K562 (cell line): Measurements from ENCODE around the gene EAF1. TPM values are rescaled to one million over a fixed set of nuclear protein-coding genes. Genes with fewer than 3 reads are reported as not detected.
"Not testable (repeated sequence)": the region's sequence is repeated elsewhere in the genome, so short reads cannot be mapped to it uniquely, and the experiment has no call there.

Source experiments
- ATAC-seq: fragments of 200-7000 bp; cut with Tn5 transposase; 3 replicates; pipeline ENCODE4 v1.9.1; 2020; ENCODE audit warnings: moderate library complexity
- BruUV-seq: library from RNA; stranded (reverse); fragments of 400-500 nt; replicated peaks from 2 replicates; lab custom pipeline; 2021; lab: Mats Ljungman, UMichigan
- CTCF ChIA-PET: fragments of 300-600 bp; formaldehyde crosslinking; extraction: SDS; loops from one replicate; lab custom pipeline; 2021; ENCODE audit warnings: low intra/inter-chr PET ratio; lab: Yijun Ruan, JAX
- POLR2A ChIA-PET: fragments of 300-600, 350-650 bp; sonication (Branson Sonifier 250); formaldehyde crosslinking; extraction: SDS; loops from one replicate; lab custom pipeline; 2021; ENCODE audit warnings: antibody characterized with exemption, inconsistent platforms; lab: Yijun Ruan, JAX
- DNase-seq, 4 experiments: peaks; one replicate each; pipeline versions ENCODE4 v3.0.0 to v3.0.0-alpha.2; 2011 to 2018; ENCODE audit warnings: low spot score in 3 of 4, mixed read lengths in 3 of 4; ENCODE audit errors: extremely low read depth in 1 of 4
- FAIRE-seq: peaks from 2 replicates; lab custom pipeline; 2011; peaks lifted over from hg19 to GRCh38; lab: Jason Lieb, UNC
- H2AFZ ChIP-seq: 2 replicates; pipeline ENCODE4 v1.6.0; 2011; ENCODE audit warnings: low read depth, low read length, control low read depth, inconsistent platforms
- H3K27ac ChIP-seq: fragments of 200-600 bp; 3 replicates; pipeline ENCODE4 v1.8.0; 2011; ENCODE audit warnings: low read depth, mild to moderate bottlenecking, control low read depth, inconsistent platforms, low read length, moderate library complexity, mixed read lengths; ENCODE audit errors: extremely low read depth
- H3K27me3 ChIP-seq, 2 experiments: fragments of 300-600 bp in 1 of 2; 2 replicates in 1 of 2; 3 replicates in 1 of 2; pipeline versions ENCODE4 v1.6.0 to v1.8.0; 2011; ENCODE audit warnings: inconsistent platforms in 2 of 2, low read length in 2 of 2, mild to moderate bottlenecking in 1 of 2, mixed read lengths in 1 of 2, moderate library complexity in 1 of 2; ENCODE audit not compliant: control insufficient read depth in 2 of 2, insufficient read depth in 2 of 2
- H3K36me3 ChIP-seq: fragments of 300-600 bp; 3 replicates; pipeline ENCODE4 v1.8.0; 2011; ENCODE audit warnings: mild to moderate bottlenecking, low read length, inconsistent platforms; ENCODE audit not compliant: control insufficient read depth, insufficient read depth
- H3K4me1 ChIP-seq, 2 experiments: fragments of 200-600 bp in 1 of 2; replicated peaks in 1 of 2; 2 replicates in 1 of 2; 3 replicates in 1 of 2; pipeline versions ENCODE4 v1.5.1 to v1.8.0; 2011; ENCODE audit warnings: inconsistent platforms in 2 of 2, low read length in 2 of 2, mild to moderate bottlenecking in 1 of 2, mixed read lengths in 1 of 2, moderate library complexity in 1 of 2; ENCODE audit not compliant: control insufficient read depth in 2 of 2, insufficient read depth in 2 of 2
- H3K4me2 ChIP-seq: 2 replicates; pipeline ENCODE4 v1.6.1; 2011; ENCODE audit warnings: low read length, control low read depth, inconsistent platforms, mixed read lengths; ENCODE audit not compliant: insufficient read depth
- H3K4me3 ChIP-seq: fragments of 200-600 bp; sonication (generic), shearing (Covaris generic); 2 replicates; pipeline ENCODE4 v1.5.1; 2016; ENCODE audit warnings: control low read depth, inconsistent platforms
- H3K79me2 ChIP-seq: fragments of 200-600 bp; 3 replicates; pipeline ENCODE4 v1.8.0; 2011; ENCODE audit warnings: low read length, inconsistent platforms; ENCODE audit not compliant: control insufficient read depth, insufficient read depth
- H3K9ac ChIP-seq, 2 experiments: 2 replicates each; pipeline versions ENCODE4 v1.6.0 to v1.6.1; 2011; ENCODE audit warnings: low read depth in 2 of 2, low read length in 2 of 2, control low read depth in 1 of 2, inconsistent platforms in 1 of 2, mild to moderate bottlenecking in 1 of 2, mixed read lengths in 1 of 2; ENCODE audit not compliant: insufficient read depth in 1 of 2
- H3K9me1 ChIP-seq: one replicate; pipeline ENCODE4 v1.6.0; 2011; ENCODE audit warnings: inconsistent platforms, mild to moderate bottlenecking, low read length, moderate library complexity; ENCODE audit not compliant: control insufficient read depth, insufficient read depth
- H3K9me3 ChIP-seq: replicated peaks from 2 replicates; pipeline ENCODE4 v1.5.1; 2011; ENCODE audit warnings: low read depth, low read length, inconsistent platforms; ENCODE audit not compliant: control insufficient read depth, insufficient read depth
- H4K20me1 ChIP-seq: replicated peaks from 2 replicates; pipeline ENCODE4 v1.6.1; 2011; ENCODE audit warnings: low read length, inconsistent platforms, mixed read lengths; ENCODE audit not compliant: control insufficient read depth, insufficient read depth
- NFIC ChIP-seq: fragments of 450-650 bp; IDR thresholded peaks from 2 replicates; pipeline ENCODE4 v1.6.1; 2017; ENCODE audit warnings: mild to moderate bottlenecking, inconsistent platforms
- WGBS: fragments of 100-300 bp; shearing (Covaris generic); methylation state at CpG from one replicate; pipeline ENCODE4 v1.1.6; 2016; ENCODE audit warnings: low coverage, mixed read lengths; ENCODE audit not compliant: insufficient coverage; ENCODE audit errors: missing lambda C conversion rate; 5-methylcytosine and 5-hydroxymethylcytosine counted together
- in situ Hi-C: fragments of 300-500 bp; cut with MboI; formaldehyde crosslinking; loops from 4 replicates; pipeline ENCODE4 v1.15.0; 2018; ENCODE audit warnings: inconsistent platforms, mixed read lengths
- intact Hi-C: fragments of 100-400 bp; cut with micrococcal nuclease; formaldehyde crosslinking; loops from 2 replicates; pipeline ENCODE4 v1.14.2; 2022
- polyA plus RNA-seq, 8 experiments: library from polyadenylated mRNA; depleted of rRNA in 4 of 8; stranded (reverse) in 5 of 8; unstranded in 3 of 8; fragments of >200 nt; fragmentation: Nextera tagmentation in 2 of 8; fragmentation: Illumina TruSeq in 1 of 8; extraction: Ambion mirVana in 2 of 8; extraction: Trizol in 1 of 8; gene quantifications; 2 replicates each; pipeline versions ENCODE4 v1.2.1 to v1.2.3, GENCODE V29; 2011 to 2014; ENCODE audit warnings: inconsistent platforms in 1 of 8, missing spikeins in 1 of 8
- total RNA-seq, 7 experiments: library from RNA; depleted of rRNA in 6 of 7; stranded (reverse); fragments of >200 nt in 6 of 7; fragmentation: Illumina TruSeq in 2 of 7; extraction: Trizol in 2 of 7; gene quantifications; 2 replicates each; pipeline versions ENCODE4 v1.2.1 to v1.2.3, GENCODE V29; 2011 to 2021; ENCODE audit warnings: low replicate concordance in 1 of 7
- TF ChIP-seq, protein P1 (sequence below): fragments of 450-650 bp; IDR thresholded peaks from 2 replicates; pipeline ENCODE4 v1.7.0; 2016; ENCODE audit warnings: borderline replicate concordance

The EAF1 gene
- total and polyA plus RNA-seq, 9 of the 15 experiments (the other 6 are each of a cell fraction or from before 2014, with no cell fraction given) = 7.0 to 26.8 (median 20.4) TPM

DNA sequence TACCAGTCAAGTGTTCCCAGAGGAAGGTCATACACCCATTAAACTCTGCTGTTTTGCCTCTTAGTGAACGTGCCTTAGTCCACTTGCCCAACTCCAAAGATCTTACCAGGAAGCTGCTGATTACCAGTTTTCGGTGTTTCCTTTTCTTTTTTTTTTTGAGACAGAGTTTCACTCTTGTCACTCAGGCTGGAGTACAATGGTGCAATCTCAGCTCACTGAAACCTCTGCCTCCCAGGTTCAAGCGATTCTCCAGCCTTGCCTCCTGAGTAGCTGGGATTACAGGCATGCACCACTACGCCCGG lies 40.8 kb upstream of the EAF1 start:
- H3K4me1 ChIP-seq, H3K4me3 ChIP-seq, intact Hi-C loops, DNase-seq, CTCF ChIA-PET, H3K9ac ChIP-seq: not testable (repeated sequence)
- 15% methylated on average over 5 of the region's 5 CpGs for WGBS
- 0 out of 2 replicates have a peak, but pooled peaks have one; percentile 2 for TF ChIP-seq NFIC
- TF ChIP-seq, all 486 proteins: peak for 1; not testable (repeated sequence) for 485
- H3K4me2 ChIP-seq, H3K27me3 ChIP-seq, POLR2A ChIA-PET, H3K27ac ChIP-seq, H4K20me1 ChIP-seq, ATAC-seq, H3K9me3 ChIP-seq, FAIRE-seq, H2AFZ ChIP-seq, H3K36me3 ChIP-seq, BruUV-seq, H3K79me2 ChIP-seq, H3K9me1 ChIP-seq: not testable (repeated sequence)
- in situ Hi-C loops = loop anchor here (10.0 kb wide), 1 partner anchor 272 kb away; no protein-coding TSS in a partner anchor

DNA sequence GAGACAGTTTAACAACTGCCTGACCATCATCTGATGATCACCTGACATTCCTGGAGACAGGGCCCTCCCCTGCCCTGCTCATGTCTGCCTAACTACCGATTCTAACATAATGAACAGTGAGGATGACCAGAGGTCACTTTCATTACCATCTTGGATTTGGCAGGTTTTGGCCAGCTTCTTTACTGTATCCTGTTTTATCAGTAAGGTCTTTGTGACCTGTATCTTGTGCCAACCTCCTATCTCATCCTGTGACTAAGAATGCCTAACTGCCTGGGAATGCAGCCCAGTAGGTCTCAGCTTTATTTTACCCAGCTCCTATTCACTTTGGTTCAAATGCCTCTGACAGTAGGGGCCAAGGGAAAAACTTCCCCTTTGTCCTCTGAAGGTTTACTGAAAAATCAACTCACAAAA lies 40.2 kb upstream of the EAF1 start:
- POLR2A ChIA-PET = interaction anchor here (0.6 to 2.0 kb wide), 4 partner anchors 11 to 117 kb away, joined by 3 to 5 read pairs (median 3); no protein-coding TSS in a partner anchor
- Histone ChIP-seq H3K4me3 (no peak overlapping the region), H3K4me1 (no peaks in the 10 kb centered on the region), H3K27ac (no peak overlapping the region), H3K9ac (no peak overlapping the region), H3K9me3 (no peaks in the 10 kb centered on the region), H3K9me1 (no peaks in the 10 kb centered on the region)
- TF ChIP-seq, protein P1, sequence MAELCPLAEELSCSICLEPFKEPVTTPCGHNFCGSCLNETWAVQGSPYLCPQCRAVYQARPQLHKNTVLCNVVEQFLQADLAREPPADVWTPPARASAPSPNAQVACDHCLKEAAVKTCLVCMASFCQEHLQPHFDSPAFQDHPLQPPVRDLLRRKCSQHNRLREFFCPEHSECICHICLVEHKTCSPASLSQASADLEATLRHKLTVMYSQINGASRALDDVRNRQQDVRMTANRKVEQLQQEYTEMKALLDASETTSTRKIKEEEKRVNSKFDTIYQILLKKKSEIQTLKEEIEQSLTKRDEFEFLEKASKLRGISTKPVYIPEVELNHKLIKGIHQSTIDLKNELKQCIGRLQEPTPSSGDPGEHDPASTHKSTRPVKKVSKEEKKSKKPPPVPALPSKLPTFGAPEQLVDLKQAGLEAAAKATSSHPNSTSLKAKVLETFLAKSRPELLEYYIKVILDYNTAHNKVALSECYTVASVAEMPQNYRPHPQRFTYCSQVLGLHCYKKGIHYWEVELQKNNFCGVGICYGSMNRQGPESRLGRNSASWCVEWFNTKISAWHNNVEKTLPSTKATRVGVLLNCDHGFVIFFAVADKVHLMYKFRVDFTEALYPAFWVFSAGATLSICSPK = no peak
- TF ChIP-seq, all 486 proteins: peak for 0
- 5% methylated on average over 1 of the region's 1 CpG for WGBS
- CTCF ChIA-PET = no interaction called here
- intact Hi-C loops = no loop called here
- H3K36me3 ChIP-seq = no peaks in the 10 kb centered on the region; the same call in 2 of the 3 replicates
- no peaks in the 10 kb centered on the region; a peak in 2 of 5 replicates for H3K27me3 ChIP-seq
- BruUV-seq = no TSS peak
- in situ Hi-C loops = loop anchor here (10.0 kb wide), 1 partner anchor 272 kb away; no protein-coding TSS in a partner anchor
- ATAC-seq (no peak), DNase-seq (no peak), FAIRE-seq (no peak)
- H3K79me2 ChIP-seq = no peaks in the 10 kb centered on the region
- H4K20me1 ChIP-seq = no peaks in the 10 kb centered on the region
- no peak overlapping the region for H2AFZ ChIP-seq
- no peak overlapping the region for H3K4me2 ChIP-seq
